HL-60 (cell line): ENCODE results near the gene PLA2G4D.

ENCODE experiments used
- DNase-seq, 2 experiments: peaks; one replicate each; pipeline ENCODE4 v3.0.0-alpha.2; 2010 to 2020; ENCODE audit warnings: low read depth in 1 of 2, low spot score in 1 of 2
- H3K27ac ChIP-seq: fragments of 250-450 bp; sonication (Bioruptor Pico); replicated peaks from 2 replicates; pipeline ENCODE4 v1.5.1; 2020; ENCODE audit warnings: mild to moderate bottlenecking, moderate library complexity
- H3K27me3 ChIP-seq: fragments of 250-450 bp; sonication (Bioruptor Pico); 2 replicates; pipeline ENCODE4 v1.5.1; 2021; ENCODE audit warnings: mild to moderate bottlenecking, moderate library complexity; ENCODE audit not compliant: insufficient read depth, poor library complexity, severe bottlenecking
- H3K4me3 ChIP-seq: replicated peaks from 2 replicates; pipeline ENCODE4 v1.5.1; 2011; ENCODE audit warnings: mild to moderate bottlenecking, control low read depth, low read length; ENCODE audit not compliant: insufficient read depth
- CTCF ChIP-seq: IDR thresholded peaks from one replicate; pipeline ENCODE4 v1.5.1; 2011; ENCODE audit warnings: low read length, control low read depth, inconsistent platforms; ENCODE audit not compliant: insufficient read depth
- GABPA ChIP-seq: IDR thresholded peaks from 2 replicates; pipeline ENCODE4 v1.6.1; 2012; ENCODE audit warnings: low read depth
- POLR2AphosphoS5 ChIP-seq: IDR thresholded peaks from 2 replicates; pipeline ENCODE4 v1.6.1; 2012; ENCODE audit warnings: low read depth
- REST ChIP-seq: IDR thresholded peaks from 2 replicates; pipeline ENCODE4 v1.6.1; 2012; ENCODE audit warnings: low read depth; ENCODE audit not compliant: insufficient replicate concordance
- SPI1 ChIP-seq: IDR thresholded peaks from 2 replicates; pipeline ENCODE4 v1.6.1; 2012; ENCODE audit warnings: low read depth, mild to moderate bottlenecking, borderline replicate concordance

The PLA2G4D gene

GRCh38 chr15:42050484-42051255, 43.7 kb downstream of the PLA2G4D start:
- H3K27me3 ChIP-seq = peaks cover 3% of the 10 kb centered on the region
- H3K4me3 ChIP-seq = no peak overlapping the region
- no peak for TF ChIP-seq GABPA
- TF ChIP-seq CTCF = no peak
- no peak for TF ChIP-seq POLR2AphosphoS5
- no peak for TF ChIP-seq REST
- TF ChIP-seq SPI1 = no peak
- no peak for DNase-seq
- no peak overlapping the region for H3K27ac ChIP-seq

DNA sequence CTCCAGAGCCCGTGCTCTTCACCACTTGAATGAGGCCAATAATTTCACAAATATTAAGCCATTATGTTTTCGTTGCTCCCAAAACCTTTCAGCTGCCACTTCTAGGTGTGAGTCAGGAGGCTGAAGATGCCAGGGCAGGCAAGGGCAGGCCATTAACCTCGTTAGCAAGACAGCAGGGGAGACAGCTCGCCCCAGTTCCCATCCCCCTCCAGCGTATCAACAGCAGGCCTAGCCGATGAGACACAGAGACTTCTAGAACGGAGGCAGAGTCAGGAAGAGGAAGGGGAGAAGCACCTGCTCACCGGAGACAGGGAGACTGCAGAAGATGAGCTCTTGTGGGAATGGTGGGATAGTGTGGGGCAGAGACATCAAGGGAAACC, 45.6 kb downstream of the PLA2G4D start:
- no peaks in the 10 kb centered on the region for H3K27me3 ChIP-seq
- TF ChIP-seq SPI1 (no peak), CTCF (no peak), REST (no peak), POLR2AphosphoS5 (no peak), GABPA (no peak)
- no peak for DNase-seq
- H3K4me3 ChIP-seq = no peak overlapping the region
- H3K27ac ChIP-seq = no peak overlapping the region

DNA sequence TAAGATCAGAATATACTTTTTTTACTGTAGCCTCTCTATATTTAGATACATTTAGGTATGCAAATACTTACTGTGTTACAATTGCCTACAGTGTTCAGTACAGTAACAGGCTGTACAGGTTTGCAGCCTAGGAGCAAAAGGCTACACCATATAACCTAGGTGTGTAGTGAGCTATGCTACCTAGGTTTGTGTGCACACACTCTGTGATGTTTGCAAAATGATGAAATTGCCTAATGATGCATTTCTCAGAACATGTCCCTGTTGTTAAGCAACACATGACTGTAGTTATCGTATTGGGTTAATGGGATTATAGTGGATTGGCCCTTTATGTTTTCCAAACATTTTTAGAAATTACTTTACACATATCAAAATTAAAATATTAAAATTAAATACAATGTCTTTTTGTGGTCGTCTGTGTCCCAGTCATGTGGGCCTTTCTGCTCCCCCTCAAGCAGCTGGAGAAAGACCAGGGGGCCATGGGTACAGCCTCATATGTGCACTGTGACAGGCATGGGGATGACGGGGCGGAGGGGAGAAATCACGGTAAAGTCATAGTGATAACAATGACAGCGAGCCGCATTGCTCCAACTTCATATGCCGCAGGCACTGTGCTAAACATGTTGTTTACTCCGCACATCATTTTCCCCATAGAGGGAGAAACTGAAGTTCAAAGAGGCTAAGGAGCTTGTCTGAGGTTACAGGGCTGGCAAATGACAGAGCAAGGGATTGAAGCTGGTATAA, 46.1 kb downstream of the PLA2G4D start:
- H3K27ac ChIP-seq = no peak overlapping the region
- H3K27me3 ChIP-seq = no peaks in the 10 kb centered on the region
- H3K4me3 ChIP-seq = no peak overlapping the region
- no peak for TF ChIP-seq CTCF
- no peak for TF ChIP-seq POLR2AphosphoS5
- TF ChIP-seq SPI1 = no peak
- TF ChIP-seq GABPA = no peak
- TF ChIP-seq REST = no peak
- DNase-seq = no peak
